ENCODE data around the gene MBNL1. TPM values are rescaled to one million over a fixed set of nuclear protein-coding genes. Genes with fewer than 3 reads are reported as not detected.

Gene MBNL1
- total RNA-seq: 170 and 213 TPM in 2 replicates

GRCh38 chr3:152268555-152269055 is at the start of gene MBNL1:
TSS of gene MBNL1 (plus strand) at chr3:152268929. CDS start at chr3:152300194, 31,265 bp downstream.

All from mesangial cell (primary cell).